Lower lobe of right lung (tissue), 2 donors: ENCODE data around the gene ADAMTS2. TPM values are rescaled to one million over a fixed set of nuclear protein-coding genes. Genes with fewer than 3 reads are reported as not detected.

Experiments used
- ATAC-seq, 2 donors: fragments of 200-7000 bp; cut with Tn5 transposase; one replicate each; pipeline ENCODE4 v1.9.1; 2020 to 2022; ENCODE audit warnings: mild to moderate bottlenecking in 2 of 2, moderate library complexity in 2 of 2
- DNase-seq: peaks from one replicate; pipeline ENCODE4 v3.0.0-alpha.2; 2020
- H3K27ac ChIP-seq: fragments of 200-600 bp; one replicate; pipeline ENCODE4 v1.8.0; 2022
- H3K27me3 ChIP-seq: fragments of 200-600 bp; one replicate; pipeline ENCODE4 v1.8.0; 2022; ENCODE audit warnings: low read depth
- H3K36me3 ChIP-seq: fragments of 200-600 bp; one replicate; pipeline ENCODE4 v1.8.0; 2022; ENCODE audit warnings: mild to moderate bottlenecking
- H3K4me1 ChIP-seq: fragments of 200-600 bp; one replicate; pipeline ENCODE4 v1.8.0; 2022
- H3K4me3 ChIP-seq: fragments of 200-600 bp; one replicate; pipeline ENCODE4 v1.8.0; 2022; ENCODE audit warnings: mild to moderate bottlenecking
- H3K9me3 ChIP-seq: fragments of 200-600 bp; one replicate; pipeline ENCODE4 v1.8.0; 2022
- intact Hi-C: fragments of 100-400 bp; cut with DNase I; formaldehyde crosslinking; loops from one replicate; pipeline ENCODE4 v1.11.0; 2022
- total RNA-seq: library from RNA; stranded (reverse); fragmentation: NEBNext Ultra II Directional; extraction: Animal tissue kit (Norgen Biotek cat#: 25700); gene quantifications from one replicate; pipeline ENCODE4 v1.2.1, GENCODE V29; 2021
- TF ChIP-seq, protein P1 (sequence below): fragments of 200-600 bp; IDR thresholded peaks from one replicate; pipeline ENCODE4 v1.8.0; 2022; ENCODE audit warnings: antibody characterized with exemption, mild to moderate bottlenecking
- donor health status: DM: no; HTN: yes; CAD: no; lungs with severe emphysema.

The ADAMTS2 gene
- total RNA-seq, 1 donor from 2014 or later = 13.0 TPM

DNA sequence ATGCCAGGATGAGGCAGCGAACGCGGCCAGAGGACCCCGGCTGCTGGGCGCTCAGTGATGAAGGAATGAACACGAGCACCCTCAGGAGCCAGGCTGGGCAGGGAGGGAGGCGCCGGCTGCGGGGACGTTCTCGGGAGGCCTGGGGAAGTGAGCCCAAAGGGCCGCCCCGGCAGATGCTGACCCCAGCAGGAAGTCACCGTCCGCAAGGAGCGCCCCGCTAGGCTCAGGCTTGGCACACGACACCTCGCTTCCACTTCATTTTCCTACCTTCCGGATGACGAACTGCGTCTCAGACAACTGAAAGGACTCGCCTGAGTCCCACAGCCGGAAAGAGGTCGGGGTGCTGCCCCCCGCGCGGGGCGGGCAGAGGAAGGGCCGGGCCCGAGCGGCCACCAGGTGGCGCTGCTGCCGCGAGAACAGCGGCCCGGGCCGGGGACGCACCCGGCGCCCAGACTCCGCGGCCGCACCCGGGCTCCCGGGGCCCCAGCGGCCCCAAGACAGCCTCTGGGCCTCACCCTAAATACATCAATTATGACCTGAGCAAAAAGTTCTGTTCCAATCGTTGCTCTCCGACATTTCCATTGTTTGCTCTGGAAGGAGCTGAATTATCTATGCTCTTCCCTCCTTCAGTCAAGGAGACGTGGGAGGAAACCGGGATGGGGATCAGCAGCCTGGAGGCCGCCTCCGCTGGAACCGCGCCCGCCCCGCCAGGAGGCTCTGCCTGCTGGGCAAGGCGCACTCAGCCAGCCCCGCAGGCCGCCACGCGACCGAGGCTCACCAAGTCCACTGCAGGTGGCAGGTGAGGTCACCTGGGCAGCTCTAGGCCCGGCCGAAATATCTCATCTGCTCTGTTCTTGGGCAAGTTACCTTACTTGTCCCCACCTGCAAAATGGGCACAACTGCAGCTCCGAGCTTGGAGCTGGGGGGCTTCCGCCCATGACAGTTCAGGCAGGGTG lies 178.1 kb downstream of the ADAMTS2 start:
- H3K4me3 ChIP-seq = peak overlapping the region; percentile 40
- intact Hi-C loops = loop anchor here (10.0 kb wide), 1 partner anchor 328 kb away; no protein-coding TSS in a partner anchor

DNA sequence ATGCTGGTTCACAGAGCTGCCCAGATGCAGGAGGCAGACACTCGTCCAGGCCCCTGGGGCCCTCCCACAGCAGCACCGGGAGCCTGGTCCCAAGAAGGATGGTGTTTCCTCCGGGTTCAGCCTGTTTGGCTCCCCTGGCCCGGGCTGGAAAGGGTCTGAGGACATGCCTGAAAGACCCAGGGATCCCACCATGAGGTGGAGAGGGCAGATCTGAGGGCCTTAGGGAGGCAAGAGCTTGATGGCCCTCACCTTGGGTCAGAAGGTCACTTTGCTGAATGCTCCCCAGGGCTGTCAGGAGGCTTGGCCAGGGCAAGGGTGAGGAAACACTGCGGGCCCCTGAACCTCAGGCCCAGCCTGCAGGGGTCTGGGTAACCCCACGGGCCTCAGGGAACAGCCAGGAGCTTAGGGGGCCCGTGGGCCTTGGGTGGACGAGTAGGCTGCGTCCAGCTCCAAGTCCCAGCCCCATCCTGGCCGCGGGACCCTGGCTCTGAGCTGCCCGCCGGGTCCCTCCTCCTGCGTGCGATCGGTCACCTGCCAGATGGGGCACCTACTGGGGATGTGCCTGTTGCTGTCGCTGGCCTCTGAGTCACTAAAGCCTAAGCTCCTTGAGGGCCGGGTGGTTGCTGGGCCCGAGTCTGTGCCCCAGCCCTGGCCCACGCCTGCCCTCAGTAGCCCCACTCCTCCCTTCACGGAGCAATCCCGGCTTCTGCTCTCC lies 178.9 kb downstream of the ADAMTS2 start:
- Histone ChIP-seq H3K27me3 (peaks cover 9% of the 10 kb centered on the region), H3K36me3 (no peaks in the 10 kb centered on the region), H3K4me3 (peak overlapping the region; percentile 40), H3K27ac (no peak overlapping the region), H3K9me3 (no peaks in the 10 kb centered on the region), H3K4me1 (peaks cover 12% of the 10 kb centered on the region)
- TF ChIP-seq, protein P1, sequence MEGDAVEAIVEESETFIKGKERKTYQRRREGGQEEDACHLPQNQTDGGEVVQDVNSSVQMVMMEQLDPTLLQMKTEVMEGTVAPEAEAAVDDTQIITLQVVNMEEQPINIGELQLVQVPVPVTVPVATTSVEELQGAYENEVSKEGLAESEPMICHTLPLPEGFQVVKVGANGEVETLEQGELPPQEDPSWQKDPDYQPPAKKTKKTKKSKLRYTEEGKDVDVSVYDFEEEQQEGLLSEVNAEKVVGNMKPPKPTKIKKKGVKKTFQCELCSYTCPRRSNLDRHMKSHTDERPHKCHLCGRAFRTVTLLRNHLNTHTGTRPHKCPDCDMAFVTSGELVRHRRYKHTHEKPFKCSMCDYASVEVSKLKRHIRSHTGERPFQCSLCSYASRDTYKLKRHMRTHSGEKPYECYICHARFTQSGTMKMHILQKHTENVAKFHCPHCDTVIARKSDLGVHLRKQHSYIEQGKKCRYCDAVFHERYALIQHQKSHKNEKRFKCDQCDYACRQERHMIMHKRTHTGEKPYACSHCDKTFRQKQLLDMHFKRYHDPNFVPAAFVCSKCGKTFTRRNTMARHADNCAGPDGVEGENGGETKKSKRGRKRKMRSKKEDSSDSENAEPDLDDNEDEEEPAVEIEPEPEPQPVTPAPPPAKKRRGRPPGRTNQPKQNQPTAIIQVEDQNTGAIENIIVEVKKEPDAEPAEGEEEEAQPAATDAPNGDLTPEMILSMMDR = no peak
- intact Hi-C loops = loop anchor here (10.0 kb wide), 1 partner anchor 328 kb away; no protein-coding TSS in a partner anchor
- DNase-seq (peak; percentile 46), ATAC-seq (no peak)

More for the DNA sequence above, 178.1 kb downstream of the ADAMTS2 start:
- TF ChIP-seq, protein P1 = peak; percentile 95
- ATAC-seq = peak; percentile 72 to 82
- Histone ChIP-seq H3K36me3 (no peaks in the 10 kb centered on the region), H3K27me3 (peaks cover 9% of the 10 kb centered on the region), H3K4me1 (peaks cover 12% of the 10 kb centered on the region), H3K9me3 (no peaks in the 10 kb centered on the region), H3K27ac (no peak overlapping the region)
- peak; percentile 59 for DNase-seq

DNA sequence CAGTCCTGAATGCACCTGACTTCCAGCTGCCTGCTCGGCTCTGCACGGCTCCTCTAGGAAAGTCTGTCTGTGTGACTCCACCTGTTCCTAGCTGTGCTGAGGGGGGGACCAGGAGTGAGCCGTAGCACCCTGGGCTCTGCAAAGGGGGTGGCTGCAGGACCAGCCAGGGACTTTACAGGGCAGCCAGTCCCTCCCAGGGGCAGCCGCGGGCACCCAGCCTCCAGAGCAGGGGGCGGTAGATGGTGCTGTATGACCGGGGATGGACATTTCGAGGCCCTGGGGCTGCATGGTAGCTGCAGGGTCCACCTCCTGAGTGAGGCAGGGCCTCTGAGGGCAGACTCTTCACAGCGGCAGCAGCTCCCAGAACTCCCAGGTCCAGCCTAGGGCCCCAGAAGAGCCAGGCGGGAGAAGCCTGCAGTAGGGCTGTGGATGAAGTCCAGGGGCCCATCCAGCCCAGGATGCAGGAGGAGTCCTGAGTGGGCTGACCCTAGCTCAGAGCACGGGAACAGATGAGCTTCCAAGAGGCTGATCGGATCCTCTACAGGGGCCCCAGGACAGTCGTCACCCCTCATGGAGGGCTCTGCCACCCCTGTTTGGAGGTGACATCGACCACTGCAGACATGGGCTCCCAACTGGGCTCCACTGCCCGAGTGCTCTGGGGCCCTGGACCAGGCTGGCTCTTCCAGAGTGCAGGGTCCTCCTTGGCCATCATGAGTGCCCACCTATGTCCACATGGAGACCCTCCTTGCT lies 179.7 kb downstream of the ADAMTS2 start:
- intact Hi-C loops = loop anchor here (10.0 kb wide), 1 partner anchor 329 kb away; no protein-coding TSS in a partner anchor
- H3K27me3 ChIP-seq = peaks cover 9% of the 10 kb centered on the region
- no peak overlapping the region for H3K27ac ChIP-seq
- H3K4me3 ChIP-seq = no peak overlapping the region
- TF ChIP-seq, protein P1 = no peak
- peaks cover 12% of the 10 kb centered on the region for H3K4me1 ChIP-seq
- no peaks in the 10 kb centered on the region for H3K36me3 ChIP-seq
- ATAC-seq (no peak), DNase-seq (peak; percentile 39)
- no peaks in the 10 kb centered on the region for H3K9me3 ChIP-seq

DNA sequence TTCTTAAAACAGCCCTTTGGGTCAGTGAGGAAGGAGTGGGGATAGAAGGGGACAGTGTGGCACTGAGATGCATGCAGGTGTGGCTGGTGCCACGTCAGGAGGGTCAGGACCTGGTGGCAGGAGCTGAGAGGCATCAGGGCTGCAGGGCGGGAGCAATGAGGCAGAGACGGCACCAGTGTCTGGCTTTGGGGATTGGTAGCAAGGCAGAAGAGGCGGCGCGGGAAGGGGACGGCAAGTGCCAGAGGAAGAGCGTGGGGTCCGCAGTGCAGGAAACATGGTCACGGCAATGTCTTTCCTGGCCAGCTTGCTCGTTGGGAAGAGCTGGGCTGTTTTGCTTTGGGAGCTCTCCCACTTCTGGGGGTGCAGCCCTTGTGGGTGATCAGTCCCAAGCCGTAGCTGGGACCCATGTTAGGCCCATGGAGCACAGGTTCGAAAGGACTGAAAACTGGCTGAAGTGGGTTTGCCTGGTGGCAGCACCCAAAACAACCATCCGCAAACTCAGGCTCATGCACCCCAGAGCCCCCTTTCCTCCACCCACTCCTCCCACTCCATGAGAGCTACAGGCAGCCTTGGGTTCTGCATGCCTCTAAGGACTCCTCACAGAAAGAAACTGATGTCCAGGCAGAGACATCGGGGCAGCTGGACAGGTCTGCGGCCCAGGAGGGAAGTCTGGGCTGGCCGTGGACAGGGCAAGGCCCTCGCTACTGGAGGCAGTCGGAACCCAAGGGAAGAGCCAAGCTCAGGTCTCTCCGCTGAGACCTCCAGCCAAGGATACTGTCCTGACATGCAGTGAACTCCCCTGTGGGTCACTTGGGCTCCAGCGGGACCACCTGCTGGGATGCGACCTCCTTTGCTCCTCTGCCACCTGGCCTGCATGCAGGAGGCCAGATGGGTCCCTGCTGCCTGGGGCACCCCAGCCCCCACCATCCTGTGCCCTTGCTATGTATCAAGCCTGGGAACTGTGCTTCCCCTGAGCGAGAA lies 180.6 kb downstream of the ADAMTS2 start:
- Histone ChIP-seq H3K36me3 (no peaks in the 10 kb centered on the region), H3K4me1 (peaks cover 12% of the 10 kb centered on the region), H3K4me3 (no peak overlapping the region), H3K27me3 (peaks cover 9% of the 10 kb centered on the region), H3K9me3 (no peaks in the 10 kb centered on the region), H3K27ac (no peak overlapping the region)
- intact Hi-C loops = loop anchor here (10.0 kb wide), 1 partner anchor 330 kb away; no protein-coding TSS in a partner anchor
- ATAC-seq (no peak), DNase-seq (peak; percentile 45)
- TF ChIP-seq, protein P1 = no peak
